Endodermal cell (in vitro differentiated cells): ENCODE measurements around the gene LPAR4. TPM values are rescaled to one million over a fixed set of nuclear protein-coding genes. Genes with fewer than 3 reads are reported as not detected.

Experiments
- DNase-seq: peaks from one replicate; pipeline ENCODE4 v3.0.0-alpha.2; 2017
- H3K27ac ChIP-seq: 2 replicates; pipeline ENCODE4 v1.5.1; 2013; ENCODE audit warnings: mild to moderate bottlenecking, low read depth, low read length, moderate library complexity
- H3K27me3 ChIP-seq: 2 replicates; pipeline ENCODE4 v1.6.1; 2013; ENCODE audit warnings: mild to moderate bottlenecking, low read length, moderate library complexity; ENCODE audit not compliant: insufficient read depth, control insufficient read depth, poor library complexity, severe bottlenecking
- H3K36me3 ChIP-seq: 2 replicates; pipeline ENCODE4 v1.7.0; 2013; ENCODE audit warnings: mild to moderate bottlenecking, low read length, moderate library complexity; ENCODE audit not compliant: control insufficient read depth, insufficient read depth
- H3K4me1 ChIP-seq: one replicate; pipeline ENCODE4 v1.7.0; 2013; ENCODE audit warnings: low read length; ENCODE audit not compliant: control insufficient read depth, insufficient read depth
- H3K4me3 ChIP-seq: 2 replicates; pipeline ENCODE4 v1.5.1; 2013; ENCODE audit warnings: mild to moderate bottlenecking, low read length, moderate library complexity
- H3K9ac ChIP-seq: 2 replicates; pipeline ENCODE4 v1.6.1; 2013; ENCODE audit warnings: mild to moderate bottlenecking, low read length, moderate library complexity; ENCODE audit not compliant: poor library complexity, severe bottlenecking; ENCODE audit errors: extremely low read depth
- H3K9me3 ChIP-seq: 2 replicates; pipeline ENCODE4 v1.6.1; 2013; ENCODE audit warnings: mild to moderate bottlenecking, low read length, moderate library complexity; ENCODE audit not compliant: control insufficient read depth
- H3K27ac Mint-ChIP-seq: 2 replicates; pipeline ENCODE4 v1.8.0; 2020; ENCODE audit warnings: mixed read lengths
- H3K27me3 Mint-ChIP-seq: 2 replicates; pipeline ENCODE4 v1.8.0; 2021; ENCODE audit warnings: mild to moderate bottlenecking, mixed read lengths; ENCODE audit not compliant: insufficient read depth
- H3K36me3 Mint-ChIP-seq: 2 replicates; pipeline ENCODE4 v1.8.0; 2020; ENCODE audit warnings: low read depth, mixed read lengths
- H3K4me1 Mint-ChIP-seq: 2 replicates; pipeline ENCODE4 v1.8.0; 2020; ENCODE audit warnings: mixed read lengths
- H3K4me3 Mint-ChIP-seq: 2 replicates; pipeline ENCODE4 v1.8.0; 2020; ENCODE audit warnings: mild to moderate bottlenecking, moderate library complexity, mixed read lengths
- H3K9me3 Mint-ChIP-seq: 2 replicates; pipeline ENCODE4 v1.8.0; 2020; ENCODE audit warnings: mild to moderate bottlenecking, mixed read lengths
- CTCF ChIP-seq: fragments of 200-600 bp; sonication (generic); conservative IDR thresholded peaks from 2 replicates; pipeline ENCODE4 v1.5.0; 2021; ENCODE audit warnings: antibody characterized with exemption, mild to moderate bottlenecking
- WGBS, 2 experiments: methylation state at CpG; one replicate each; pipeline versions ENCODE4 v1.1.5 to v1.1.7; 2013; ENCODE audit warnings: missing lambda C conversion rate in 2 of 2, mixed read lengths in 1 of 2; ENCODE audit not compliant: insufficient coverage in 1 of 2, insufficient read length in 1 of 2; 5-methylcytosine and 5-hydroxymethylcytosine counted together
- total RNA-seq, 2 donors: library from RNA; stranded (reverse); fragmentation: NEBNext Ultra II Directional in 1 of 2; extraction: Animal tissue kit (Norgen Biotek cat#: 25700) in 1 of 2; gene quantifications; 2 replicates in 1 of 2; 3 replicates in 1 of 2; pipeline ENCODE4 v1.2.1, GENCODE V29; 2021

The LPAR4 gene
- total RNA-seq, 2 donors from 2014 or later: 0.82 to 2.6 TPM

- Mint-ChIP-seq H3K4me1 (no peaks in the 10 kb centered on the region), H3K4me3 (no peak overlapping the region), H3K27me3 (no peaks in the 10 kb centered on the region), H3K27ac (no peak overlapping the region), H3K36me3 (peaks cover 1% of the 10 kb centered on the region), H3K9me3 (peaks cover 59% of the 10 kb centered on the region)
- H3K9me3 ChIP-seq: no peaks in the 10 kb centered on the region
- H3K27ac ChIP-seq: no peak overlapping the region
- no peak for DNase-seq
- H3K9ac ChIP-seq: no peak overlapping the region
- no peak overlapping the region for H3K4me3 ChIP-seq
- TF ChIP-seq CTCF: no peak
- 100% methylated on average over 1 to 2 of the region's 2 CpGs for WGBS, 2 experiments
- H3K36me3 ChIP-seq: no peaks in the 10 kb centered on the region
- H3K4me1 ChIP-seq: no peaks in the 10 kb centered on the region
- no peaks in the 10 kb centered on the region for H3K27me3 ChIP-seq
Measured at GRCh38 chrX:78725287-78725686, 22.2 kb upstream of the LPAR4 start.

GRCh38 chrX:78746496-78746895 lies 1.0 kb upstream of the LPAR4 start:
- no peaks in the 10 kb centered on the region for H3K36me3 Mint-ChIP-seq
- H3K4me3 Mint-ChIP-seq: no peak overlapping the region
- H3K4me1 Mint-ChIP-seq: peaks cover 19% of the 10 kb centered on the region
- H3K4me3 ChIP-seq: peak overlapping the region; percentile 73
- H3K27ac ChIP-seq: no peak overlapping the region
- peaks cover 32% of the 10 kb centered on the region for H3K9me3 Mint-ChIP-seq
- no peak overlapping the region for H3K27ac Mint-ChIP-seq
- H3K27me3 ChIP-seq: no peaks in the 10 kb centered on the region
- no peaks in the 10 kb centered on the region for H3K9me3 ChIP-seq
- no peaks in the 10 kb centered on the region for H3K36me3 ChIP-seq
- peak; percentile 70 for DNase-seq
- H3K27me3 Mint-ChIP-seq: peaks cover 19% of the 10 kb centered on the region
- no peak for TF ChIP-seq CTCF
- H3K4me1 ChIP-seq: no peaks in the 10 kb centered on the region
- no peak overlapping the region for H3K9ac ChIP-seq

GRCh38 chrX:78747971-78748370 lies 451 bp downstream of the LPAR4 start:
- no peaks in the 10 kb centered on the region for H3K36me3 ChIP-seq
- Mint-ChIP-seq H3K4me1 (peaks cover 19% of the 10 kb centered on the region), H3K27ac (peak overlapping the region; percentile 69), H3K4me3 (peak overlapping the region; percentile 45), H3K27me3 (peaks cover 19% of the 10 kb centered on the region), H3K36me3 (no peaks in the 10 kb centered on the region), H3K9me3 (peaks cover 27% of the 10 kb centered on the region)
- 18 to 36% methylated on average over 3 to 5 of the region's 5 CpGs for WGBS, 2 experiments
- peak overlapping the region; percentile 55 for H3K27ac ChIP-seq
- no peaks in the 10 kb centered on the region for H3K27me3 ChIP-seq
- TF ChIP-seq CTCF: no peak
- H3K9me3 ChIP-seq: no peaks in the 10 kb centered on the region
- H3K9ac ChIP-seq: no peak overlapping the region
- peak overlapping the region; percentile 73 for H3K4me3 ChIP-seq
- no peak for DNase-seq
- H3K4me1 ChIP-seq: no peaks in the 10 kb centered on the region
